Sigmoid colon (tissue), 4 donors: Measurements from ENCODE around the gene C6orf89.

ENCODE experiments used
- CTCF ChIP-seq, 4 experiments: fragments of 450-650 bp in 3 of 4; fragments of 200-600 bp in 1 of 4; IDR thresholded peaks; one replicate each; pipeline ENCODE4 v1.5.1; 2016 to 2019; ENCODE audit warnings: antibody characterized with exemption in 4 of 4, mild to moderate bottlenecking in 3 of 4, moderate library complexity in 2 of 4
- POLR2A ChIP-seq, 2 donors: fragments of 450-650 bp; IDR thresholded peaks; one replicate each; pipeline ENCODE4 v1.6.1; 2016; ENCODE audit warnings: antibody characterized with exemption in 2 of 2, mild to moderate bottlenecking in 2 of 2, moderate library complexity in 2 of 2
- POLR2AphosphoS5 ChIP-seq, 4 donors: sonication (generic); formaldehyde crosslinking; IDR thresholded peaks; one replicate each; pipeline ENCODE4 v1.6.1; 2017; ENCODE audit warnings: antibody characterized with exemption in 4 of 4

GRCh38 chr6:36969240-36969691 is 83.5 kb downstream of the C6orf89 start:
- TF ChIP-seq CTCF (IDR thresholded peaks at IDR 0.05) (no peak), POLR2A (IDR thresholded peaks at IDR 0.05) (no peak), POLR2AphosphoS5 (IDR thresholded peaks at IDR 0.05) (no peak)
